ENCODE data around the gene GEMIN8.

GEMIN8 gene

DNA sequence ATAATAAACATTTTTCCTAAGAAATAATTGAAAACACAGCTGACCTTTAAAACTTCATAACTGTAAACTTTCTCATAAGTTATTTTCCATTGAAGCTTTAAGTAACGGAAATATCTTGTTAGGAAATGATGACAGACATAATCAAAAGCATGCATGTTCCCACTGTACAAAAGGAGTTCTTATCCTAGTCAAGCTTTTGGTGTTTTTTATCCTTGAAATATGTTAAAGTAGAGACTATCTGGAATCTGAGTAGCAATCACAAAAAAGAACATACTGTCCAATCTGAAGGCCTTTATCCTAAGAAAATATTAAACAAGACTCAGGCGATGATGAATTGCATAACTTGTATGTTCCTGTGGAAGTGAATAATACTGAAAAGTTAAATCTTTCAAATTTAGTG lies 14.4 kb downstream of the GEMIN8 start:
- DNase-seq: no peak

DNA sequence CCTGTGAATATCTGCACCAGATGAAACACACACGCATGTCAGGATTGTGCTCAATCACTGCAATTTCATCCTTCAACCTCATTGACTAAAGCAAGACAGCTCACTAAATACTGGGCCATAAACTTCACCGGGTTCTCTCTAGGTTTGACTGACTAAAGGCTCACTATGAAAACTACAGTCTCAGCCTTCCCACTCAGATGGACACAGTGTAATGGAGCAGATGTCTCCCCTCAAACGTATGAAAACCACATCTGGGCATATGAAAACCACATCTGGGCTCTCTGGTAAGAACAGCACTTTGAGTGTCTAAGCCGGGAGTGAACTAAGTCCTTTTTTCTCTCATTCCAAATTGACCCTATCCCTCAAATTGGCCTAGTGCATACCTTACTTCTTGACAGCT lies 15.2 kb downstream of the GEMIN8 start:
- DNase-seq: no peak

DNA sequence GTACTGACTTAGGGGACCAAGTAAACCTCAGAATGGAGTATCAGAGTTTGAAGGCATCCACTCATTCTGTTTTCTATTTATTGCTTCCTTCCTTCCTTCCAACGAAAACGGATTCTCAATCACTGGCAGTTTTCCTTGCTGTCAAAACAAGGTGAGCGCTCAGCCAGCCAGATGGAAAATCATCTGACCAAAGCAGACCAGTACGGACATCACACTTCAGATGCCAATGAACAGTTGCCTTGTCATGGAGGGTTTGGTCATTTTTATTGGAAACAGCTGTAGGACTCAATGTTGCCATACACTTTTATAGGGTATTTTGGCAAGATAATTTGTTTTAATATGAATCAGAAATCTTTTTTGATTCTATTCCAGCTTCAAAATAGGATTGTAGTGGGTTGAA lies 16.6 kb downstream of the GEMIN8 start:
- DNase-seq: no peak

DNA sequence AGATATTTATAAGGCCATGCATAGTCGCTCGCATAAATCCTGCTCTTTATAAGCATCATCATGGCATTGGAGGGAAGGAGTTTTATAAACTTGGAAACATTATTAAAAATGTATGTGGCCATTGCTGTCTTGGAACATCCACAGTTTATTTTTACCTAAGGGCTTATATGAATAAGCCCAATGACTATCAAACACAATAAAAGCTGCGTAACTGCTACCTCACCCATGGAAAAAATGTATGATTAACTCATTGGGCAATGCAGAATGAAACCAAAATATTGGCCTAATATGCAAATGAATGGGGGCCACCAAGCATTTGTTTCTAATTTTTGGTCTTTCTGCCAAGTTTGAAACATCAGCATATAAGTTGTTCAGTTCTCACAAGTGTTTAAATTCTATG lies 19.1 kb downstream of the GEMIN8 start:
- no peak for DNase-seq

DNA sequence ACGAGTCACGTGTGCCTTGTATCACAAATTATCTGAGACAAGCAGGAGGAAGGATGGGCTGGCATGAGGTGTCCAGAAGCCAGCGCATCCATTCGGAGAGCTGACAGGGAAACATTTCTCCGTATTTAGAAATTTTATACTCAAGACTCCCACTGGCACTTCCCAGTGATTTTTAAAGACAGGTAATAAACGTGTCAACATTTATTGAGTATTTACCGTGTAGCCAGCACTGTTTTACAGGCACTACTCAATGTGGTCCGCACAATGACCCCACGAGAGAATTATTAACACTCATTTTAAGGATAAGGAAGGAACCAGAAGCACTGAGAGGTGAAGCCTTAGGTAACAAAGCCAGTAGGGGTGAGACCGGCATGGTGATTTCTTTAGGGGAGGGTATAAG lies 23.2 kb downstream of the GEMIN8 start:
- DNase-seq: no peak

DNA sequence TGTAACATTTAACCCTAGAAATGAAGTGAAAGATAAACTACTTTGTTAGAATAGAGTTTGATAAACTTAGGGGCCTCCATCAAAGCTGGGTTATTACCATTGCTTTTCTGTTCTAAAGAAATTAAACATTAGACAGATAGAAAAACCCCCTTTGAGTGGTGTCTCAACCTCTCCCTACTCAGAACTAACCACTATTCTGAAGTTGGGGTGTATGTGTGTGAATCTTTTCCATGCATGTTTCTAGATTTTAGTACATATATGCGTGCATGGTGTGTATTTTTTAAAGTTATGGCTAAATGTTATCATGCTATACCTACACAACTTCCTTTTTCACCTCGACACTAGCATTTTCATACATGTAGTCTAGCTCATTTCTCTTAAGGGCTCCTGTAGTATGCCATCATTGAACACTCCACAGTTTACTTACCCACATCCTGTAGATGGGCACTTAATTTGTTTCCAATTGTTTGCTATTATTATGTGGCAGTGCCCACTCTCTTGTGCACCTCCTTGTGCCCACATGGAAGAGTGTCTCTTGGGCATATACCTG lies 25.7 kb downstream of the GEMIN8 start:
- DNase-seq: no peak

DNA sequence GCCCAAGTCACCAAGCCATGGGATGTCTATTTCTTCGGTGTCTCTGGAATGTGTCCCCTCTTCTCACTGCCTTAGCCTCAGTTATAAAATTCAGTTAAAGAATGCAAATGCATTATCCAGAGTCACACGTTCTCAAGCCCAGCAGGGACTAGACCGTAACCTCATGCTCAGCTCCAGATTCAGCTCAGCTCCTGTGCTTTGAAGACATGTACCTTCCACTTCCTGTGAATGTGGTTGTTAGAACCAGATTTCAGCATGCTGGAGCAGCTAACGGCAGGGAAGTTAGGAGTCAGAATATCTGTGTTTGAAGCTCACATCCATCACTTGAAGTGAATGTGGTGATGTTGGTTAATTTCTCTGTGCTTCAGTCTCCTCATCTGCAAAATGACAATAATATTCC lies 26.7 kb downstream of the GEMIN8 start:
- no peak for DNase-seq

DNA sequence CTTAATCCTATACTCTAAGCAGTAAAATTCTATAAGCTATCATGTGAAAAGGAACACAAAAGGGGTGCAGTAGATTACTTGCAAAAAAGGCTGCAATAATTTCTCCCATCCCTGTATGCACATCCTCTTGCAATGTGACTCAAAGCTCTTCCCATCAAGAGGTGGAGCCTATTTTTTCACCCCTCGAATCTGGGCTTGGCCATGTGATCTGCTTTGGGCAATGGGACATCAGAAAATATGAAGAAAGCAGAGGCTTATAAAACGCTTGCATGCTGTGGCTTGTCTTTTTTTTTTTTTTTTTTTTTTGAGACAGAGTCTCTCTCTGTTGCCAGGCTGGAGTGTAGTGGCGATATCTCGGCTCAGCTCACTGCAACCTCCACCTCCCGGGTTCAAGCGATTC lies 33.0 kb downstream of the GEMIN8 start:
- DNase-seq: no peak

DNA sequence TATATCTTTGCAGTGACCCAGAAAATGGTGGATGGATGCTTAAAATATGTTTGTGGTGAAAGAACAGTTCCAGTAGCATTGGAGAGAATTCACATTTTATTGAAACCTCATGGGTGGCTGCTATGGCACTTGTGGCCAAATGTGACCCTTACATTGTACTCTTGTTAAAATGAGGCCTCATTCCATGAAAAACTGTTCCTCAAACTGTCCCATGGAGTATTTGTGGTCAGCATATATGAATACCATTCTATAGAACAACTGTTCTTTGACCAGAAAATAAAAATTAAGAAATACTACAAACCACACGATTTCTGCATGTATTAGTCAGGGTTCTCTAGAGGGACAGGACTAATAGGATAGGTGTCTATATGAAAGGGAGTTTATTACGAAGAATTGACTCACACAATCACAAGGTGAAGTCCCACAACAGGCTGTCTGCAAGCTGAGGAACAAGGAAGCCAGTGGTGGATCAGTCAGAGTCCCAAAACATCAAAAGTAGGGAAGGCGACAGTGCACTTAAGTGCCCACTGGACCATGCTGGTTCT lies 35.1 kb downstream of the GEMIN8 start:
- no peak for DNase-seq

DNA sequence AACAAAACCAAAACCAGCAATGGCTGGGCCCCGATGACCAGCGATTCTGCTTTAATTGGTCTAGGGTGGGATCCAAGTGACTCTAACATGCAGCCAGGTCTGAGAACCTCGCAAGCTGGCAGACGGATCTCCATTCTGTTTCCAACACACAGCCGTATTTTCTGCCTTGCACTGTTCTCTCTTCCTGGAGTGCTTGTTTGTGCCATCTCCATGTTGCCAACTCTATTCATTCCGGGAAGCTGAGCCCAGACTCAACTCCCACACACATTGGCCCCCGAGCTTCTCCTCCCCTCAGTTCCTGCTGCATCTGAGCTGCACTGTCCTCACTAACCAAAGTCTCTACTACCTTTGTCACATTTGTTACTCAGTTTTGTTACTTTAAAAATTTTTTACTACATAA lies 35.6 kb downstream of the GEMIN8 start:
- no peak for DNase-seq

DNA sequence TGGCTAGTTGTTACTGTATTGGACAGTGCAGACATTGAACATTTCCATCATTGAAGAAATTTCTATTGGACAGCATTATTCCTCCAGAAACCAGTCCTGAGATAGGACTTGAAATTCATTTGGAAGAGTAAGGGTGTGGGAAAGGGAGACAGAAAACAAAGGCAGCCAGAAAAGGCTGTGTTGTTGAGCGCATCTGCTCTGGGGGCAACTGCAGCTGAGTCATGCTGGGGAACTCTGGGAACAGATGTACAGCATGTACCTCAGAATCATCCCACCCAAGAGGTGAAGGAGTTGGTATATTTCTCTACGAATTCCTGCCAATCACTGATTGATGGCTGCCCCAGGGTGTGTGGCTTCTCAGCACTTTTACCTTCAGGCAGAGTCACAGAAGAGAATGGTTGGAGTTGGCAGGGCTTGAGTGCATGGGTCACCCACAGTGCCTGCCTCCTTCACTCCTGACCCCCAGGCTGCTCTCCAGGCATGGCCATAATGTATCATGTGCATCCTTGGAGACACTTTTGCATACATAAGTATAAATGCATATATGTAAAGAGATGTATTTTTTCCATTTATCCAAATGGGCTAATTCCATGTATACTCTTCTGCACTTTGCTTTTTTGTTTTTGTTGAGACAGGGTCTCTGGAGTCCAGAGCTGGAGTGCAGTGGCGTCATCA lies 39.4 kb downstream of the GEMIN8 start:
- no peak for DNase-seq

DNA sequence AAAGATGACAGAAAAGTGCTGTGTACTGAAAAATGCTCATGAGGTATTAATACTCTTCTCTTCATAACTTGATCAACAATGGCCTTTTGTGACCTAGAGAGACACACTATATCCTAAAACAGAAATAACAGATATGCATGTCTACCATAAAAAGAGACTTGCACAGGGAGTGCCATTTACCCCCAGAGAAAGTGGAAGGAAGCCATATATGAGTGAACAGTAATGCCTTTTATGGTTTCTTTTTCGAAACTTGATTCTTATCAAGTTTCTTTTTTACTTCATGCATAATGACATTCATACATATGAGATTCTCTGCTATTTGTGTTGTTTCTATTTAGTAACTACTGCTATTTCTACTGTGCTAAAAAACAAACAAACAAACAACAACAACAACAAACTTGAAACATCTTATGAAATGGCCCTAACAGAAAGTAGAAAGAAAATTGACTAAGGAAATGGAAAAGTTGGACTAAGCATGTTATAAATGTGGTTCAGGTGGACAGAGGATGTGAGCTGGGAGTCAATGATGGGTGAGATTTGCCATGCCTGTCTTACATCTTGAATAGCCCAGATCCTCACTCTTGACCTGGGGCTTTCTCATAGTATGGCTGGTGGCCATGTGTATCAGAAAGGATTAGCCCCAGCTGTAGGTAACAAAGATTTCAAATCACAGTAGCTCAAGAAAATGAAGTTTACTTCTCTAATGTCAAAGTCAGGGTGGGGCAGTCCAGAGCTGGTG lies 43.8 kb downstream of the GEMIN8 start:
- no peak for DNase-seq

DNA sequence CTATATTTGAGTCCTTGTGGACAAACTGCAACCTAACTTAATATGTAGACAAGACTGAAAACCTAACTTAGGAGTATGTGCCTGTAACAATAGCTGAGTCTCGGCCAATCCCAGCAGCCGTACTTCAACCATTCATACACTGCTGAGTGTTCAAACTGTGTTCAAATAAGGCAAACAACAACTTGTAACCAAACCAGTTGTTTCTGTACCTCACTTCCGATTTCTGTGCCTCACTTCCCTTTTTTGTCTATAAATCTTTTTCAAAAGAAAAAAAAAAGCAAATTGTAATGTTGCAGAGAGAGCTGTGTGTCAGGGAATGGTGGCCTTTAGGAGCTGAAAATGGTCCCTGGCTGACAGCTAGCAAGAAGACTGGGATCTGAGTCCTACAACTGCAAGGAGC lies 46.0 kb downstream of the GEMIN8 start:
- DNase-seq: no peak

DNA sequence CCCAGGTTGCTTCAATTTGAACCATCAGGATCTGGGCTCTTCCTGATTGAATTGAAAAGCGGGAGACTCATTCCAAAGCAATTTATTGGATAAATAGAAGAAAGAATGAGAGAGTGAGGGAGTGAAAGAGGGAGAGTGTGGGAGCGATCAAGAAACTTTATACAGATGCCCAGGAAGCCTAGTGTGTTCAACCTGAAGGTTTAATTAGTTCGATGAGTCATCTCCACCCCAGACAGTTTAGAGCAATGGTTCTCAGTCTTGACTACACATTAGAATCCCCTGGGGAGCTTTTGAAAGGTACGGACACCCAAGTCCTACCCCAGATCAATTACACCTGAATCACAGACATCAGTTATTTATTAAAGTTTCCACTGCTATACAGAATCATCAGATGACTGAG lies 61.5 kb downstream of the GEMIN8 start:
- DNase-seq: no peak

DNA sequence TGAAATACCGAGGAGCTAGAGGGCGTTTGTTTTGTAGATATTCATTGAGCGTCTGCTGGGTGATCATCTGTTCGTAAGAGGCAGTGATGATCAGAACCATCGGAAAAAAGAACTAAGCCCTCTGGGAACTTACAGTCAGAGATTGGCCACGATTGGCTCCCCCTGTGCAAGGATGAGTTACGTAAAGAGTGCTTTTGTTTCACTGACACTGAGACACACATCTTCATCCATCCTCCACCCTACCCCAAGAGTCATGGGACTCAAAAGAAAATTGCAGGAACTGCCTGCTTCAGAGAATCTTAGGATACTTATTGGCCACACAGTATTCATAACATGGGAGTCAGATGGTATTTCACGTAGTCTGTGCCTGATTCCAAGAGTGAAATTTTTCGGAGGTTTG lies 62.1 kb downstream of the GEMIN8 start:
- DNase-seq: no peak

DNA sequence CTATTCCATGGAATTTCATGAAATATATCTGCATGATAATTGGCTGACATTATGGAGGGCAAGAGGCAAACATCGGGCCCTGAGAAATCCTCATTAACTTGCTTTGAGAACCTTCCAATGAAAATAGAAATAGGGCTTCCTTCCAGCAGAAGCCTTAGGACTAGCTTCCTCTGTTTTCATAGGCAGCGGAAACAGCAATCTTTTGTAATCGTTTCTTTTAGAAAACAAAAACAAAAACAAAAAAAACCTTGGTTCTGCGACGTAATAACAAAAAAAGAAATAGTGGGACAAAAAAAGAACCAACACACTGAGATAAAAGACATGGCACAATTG lies 62.9 kb downstream of the GEMIN8 start:
- no peak for DNase-seq

DNA sequence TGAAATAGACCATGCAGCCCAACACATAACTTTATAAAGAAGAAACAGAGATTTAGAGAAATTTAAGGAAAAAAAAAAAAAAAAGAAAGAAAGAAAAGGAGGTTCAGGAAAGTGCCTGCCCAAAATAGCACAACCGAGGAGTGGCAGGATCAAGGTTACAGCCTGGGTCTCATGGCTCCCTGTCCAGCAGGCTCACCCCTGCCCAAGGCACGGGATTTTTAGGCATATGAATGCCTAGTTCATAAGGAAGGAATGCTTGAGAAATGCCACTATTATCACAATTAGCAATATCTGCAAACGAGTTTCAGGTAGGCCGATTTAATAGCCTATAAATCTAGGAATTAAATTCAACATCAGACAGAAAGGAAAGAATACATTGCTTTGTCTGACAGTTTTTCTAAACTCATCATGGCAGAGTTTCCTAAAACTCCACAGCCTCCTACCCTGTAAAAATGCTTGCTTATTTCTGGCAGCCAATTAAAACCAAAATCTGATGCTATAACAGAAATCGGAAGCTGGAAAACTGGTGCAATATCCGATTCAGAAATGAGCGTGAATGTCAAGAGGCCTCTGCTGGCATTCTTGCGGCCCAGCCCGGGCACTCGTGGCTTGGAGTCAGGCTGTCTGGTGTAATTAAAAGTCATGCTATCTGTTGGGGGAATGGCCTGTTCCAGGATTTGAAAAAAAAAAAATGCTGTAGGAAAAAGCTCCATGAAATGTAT lies 63.5 kb downstream of the GEMIN8 start:
- no peak for DNase-seq

DNA sequence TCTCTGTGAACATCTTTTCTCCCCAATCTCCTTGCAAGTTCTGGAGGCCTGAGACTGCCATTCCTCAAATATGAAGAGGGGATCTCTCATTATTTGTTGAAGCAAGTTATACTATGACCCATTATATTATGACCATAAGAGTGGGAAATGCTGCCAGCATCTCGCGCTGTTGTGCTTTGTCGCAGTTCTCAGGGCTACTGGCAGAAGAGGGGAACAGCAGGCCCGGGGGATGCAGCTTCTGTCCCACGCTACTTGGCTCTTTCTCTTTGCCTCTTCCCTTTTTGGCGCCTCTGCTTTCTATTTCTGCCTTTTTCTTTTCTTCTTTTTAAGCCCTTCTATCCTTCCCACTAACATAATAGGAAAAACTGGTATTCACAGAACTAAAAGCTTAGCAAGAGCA lies 64.2 kb downstream of the GEMIN8 start:
- no peak for DNase-seq

DNA sequence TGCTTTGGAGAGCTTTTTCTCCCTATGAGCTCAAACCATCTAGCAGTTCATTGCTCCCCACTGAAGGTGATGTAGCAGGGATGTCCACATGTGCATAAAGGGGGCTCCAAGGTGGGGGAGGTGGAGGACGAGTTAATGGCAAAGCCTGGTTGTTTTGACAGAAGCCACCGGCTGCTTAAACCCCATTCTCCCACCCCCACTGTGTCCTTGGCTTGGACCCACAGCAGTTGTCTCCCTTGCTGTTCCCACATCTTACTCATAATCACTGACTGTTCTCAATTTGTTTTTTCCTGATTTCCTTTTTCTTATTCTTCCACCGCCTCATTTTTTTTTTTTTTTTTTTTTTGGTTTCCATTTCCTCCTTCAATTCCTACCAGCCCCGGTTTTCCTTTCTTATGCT lies 72.7 kb downstream of the GEMIN8 start:
- DNase-seq: no peak

All from NCI-H187 (cell line).